HG02938 (cell line): ENCODE measurements around the gene RALBP1.

Experiments
- ATAC-seq: cut with Tn5 transposase; IDR thresholded peaks from one replicate; pipeline ENCODE4 v1.9.1; 2021; ENCODE audit warnings: mild to moderate bottlenecking, moderate library complexity; ENCODE audit not compliant: unreplicated experiment

Gene RALBP1

GRCh38 chr18:9586814-9587213, 111.5 kb downstream of the RALBP1 start:
- ATAC-seq: no peak
